Measurements from ENCODE around the gene CACNA2D4. TPM values are rescaled to one million over a fixed set of nuclear protein-coding genes. Genes with fewer than 3 reads are reported as not detected.

Gene CACNA2D4
- total RNA-seq, 1 experiment from 2014 or later, result 1.7 TPM

- DNase-seq (ENCODE audit: low read depth, low spot score) (no peak), ATAC-seq (no peak)
- Histone ChIP-seq H4K20me1 (ENCODE audit: insufficient read depth) (no peaks in the 10 kb centered on the region), H3K9ac (ENCODE audit: low read length) (no peak overlapping the region), H3K4me2 (ENCODE audit: low read length) (no peak overlapping the region), H3K4me1 (ENCODE audit: control insufficient read depth in 1 of 2, insufficient read depth in 2 of 2, low read length in 2 of 2) (no peaks in the 10 kb centered on the region), H3K27ac (ENCODE audit: low read depth, low read length) (no peak overlapping the region), H3K27me3 (ENCODE audit: insufficient read depth, low read length) (no peaks in the 10 kb centered on the region), H2AFZ (ENCODE audit: low read depth, low read length, poor library complexity, severe bottlenecking) (no peak overlapping the region), H3K4me3 (replicated peaks in 1 of 2; ENCODE audit: low read depth in 1 of 2, low read length in 2 of 2) (no peak overlapping the region), H3K9me3 (ENCODE audit: control insufficient read depth in 1 of 2, insufficient read depth in 1 of 2, low read depth in 1 of 2, low read length in 2 of 2) (no peaks in the 10 kb centered on the region), H3K79me2 (ENCODE audit: insufficient read depth, low read length) (no peaks in the 10 kb centered on the region), H3K36me3 (ENCODE audit: control insufficient read depth in 1 of 2, insufficient read depth in 2 of 2, low read length in 2 of 2) (no peaks in the 10 kb centered on the region), H3K9me2 (ENCODE audit: insufficient read depth) (no peaks in the 10 kb centered on the region)
- no TSS peak for BruUV-seq (replicated peaks)
- ChIA-PET POLR2A (no interaction called here), CTCF (no interaction called here), RAD21 (ENCODE audit: low non-redundant PET in 1 of 2, low total read pairs in 2 of 2, uncharacterized antibody in 2 of 2, unreplicated experiment in 2 of 2) (no interaction called here)
- no peak for TF ChIP-seq EZH2phosphoT487 (IDR thresholded peaks at IDR 0.05; ENCODE audit: borderline replicate concordance)
- no peak for TF ChIP-seq TCF7L2 (IDR thresholded peaks at IDR 0.05; ENCODE audit: borderline replicate concordance, extremely low read depth, insufficient read depth, insufficient read length)
- TF ChIP-seq POLR2AphosphoS5 (IDR thresholded peaks at IDR 0.05; ENCODE audit: low read depth, low read length), result no peak
- no peak for TF ChIP-seq EGR1 (IDR thresholded peaks at IDR 0.05; ENCODE audit: low read depth)
- no peak for TF ChIP-seq POLR2A (IDR thresholded peaks at IDR 0.05; ENCODE audit: borderline replicate concordance, extremely low read depth, insufficient read depth, insufficient read length)
- no peak for TF ChIP-seq SP1 (IDR thresholded peaks at IDR 0.05; ENCODE audit: low read depth)
- TF ChIP-seq JUND (IDR thresholded peaks at IDR 0.05), result no peak
- no peak for TF ChIP-seq SRF (IDR thresholded peaks at IDR 0.05; ENCODE audit: low read depth)
- no peak for TF ChIP-seq RAD21 (IDR thresholded peaks at IDR 0.05; ENCODE audit: low read depth)
- TF ChIP-seq CBX3 (IDR thresholded peaks at IDR 0.05; ENCODE audit: low read depth), result no peak
- intact Hi-C loops (cut with micrococcal nuclease), result no loop called here
Measured at GRCh38 chr12:1919763-1920162, 1.3 kb upstream of the CACNA2D4 start.

- Histone ChIP-seq H3K36me3 (ENCODE audit: control insufficient read depth in 1 of 2, insufficient read depth in 2 of 2, low read length in 2 of 2) (no peaks in the 10 kb centered on the region), H3K4me3 (replicated peaks in 1 of 2; ENCODE audit: low read depth in 1 of 2, low read length in 2 of 2) (no peak overlapping the region), H3K9me2 (ENCODE audit: insufficient read depth) (no peaks in the 10 kb centered on the region), H3K4me2 (ENCODE audit: low read length) (no peak overlapping the region), H3K4me1 (ENCODE audit: control insufficient read depth in 1 of 2, insufficient read depth in 2 of 2, low read length in 2 of 2) (no peaks in the 10 kb centered on the region), H3K9ac (ENCODE audit: low read length) (no peak overlapping the region), H4K20me1 (ENCODE audit: insufficient read depth) (no peaks in the 10 kb centered on the region), H2AFZ (ENCODE audit: low read depth, low read length, poor library complexity, severe bottlenecking) (no peak overlapping the region), H3K79me2 (ENCODE audit: insufficient read depth, low read length) (no peaks in the 10 kb centered on the region), H3K27ac (ENCODE audit: low read depth, low read length) (no peak overlapping the region), H3K9me3 (ENCODE audit: control insufficient read depth in 1 of 2, insufficient read depth in 1 of 2, low read depth in 1 of 2, low read length in 2 of 2) (no peaks in the 10 kb centered on the region), H3K27me3 (ENCODE audit: insufficient read depth, low read length) (no peaks in the 10 kb centered on the region)
- ATAC-seq (no peak), DNase-seq (ENCODE audit: low read depth, low spot score) (no peak)
- no TSS peak for BruUV-seq (replicated peaks)
- TF ChIP-seq, protein P1, sequence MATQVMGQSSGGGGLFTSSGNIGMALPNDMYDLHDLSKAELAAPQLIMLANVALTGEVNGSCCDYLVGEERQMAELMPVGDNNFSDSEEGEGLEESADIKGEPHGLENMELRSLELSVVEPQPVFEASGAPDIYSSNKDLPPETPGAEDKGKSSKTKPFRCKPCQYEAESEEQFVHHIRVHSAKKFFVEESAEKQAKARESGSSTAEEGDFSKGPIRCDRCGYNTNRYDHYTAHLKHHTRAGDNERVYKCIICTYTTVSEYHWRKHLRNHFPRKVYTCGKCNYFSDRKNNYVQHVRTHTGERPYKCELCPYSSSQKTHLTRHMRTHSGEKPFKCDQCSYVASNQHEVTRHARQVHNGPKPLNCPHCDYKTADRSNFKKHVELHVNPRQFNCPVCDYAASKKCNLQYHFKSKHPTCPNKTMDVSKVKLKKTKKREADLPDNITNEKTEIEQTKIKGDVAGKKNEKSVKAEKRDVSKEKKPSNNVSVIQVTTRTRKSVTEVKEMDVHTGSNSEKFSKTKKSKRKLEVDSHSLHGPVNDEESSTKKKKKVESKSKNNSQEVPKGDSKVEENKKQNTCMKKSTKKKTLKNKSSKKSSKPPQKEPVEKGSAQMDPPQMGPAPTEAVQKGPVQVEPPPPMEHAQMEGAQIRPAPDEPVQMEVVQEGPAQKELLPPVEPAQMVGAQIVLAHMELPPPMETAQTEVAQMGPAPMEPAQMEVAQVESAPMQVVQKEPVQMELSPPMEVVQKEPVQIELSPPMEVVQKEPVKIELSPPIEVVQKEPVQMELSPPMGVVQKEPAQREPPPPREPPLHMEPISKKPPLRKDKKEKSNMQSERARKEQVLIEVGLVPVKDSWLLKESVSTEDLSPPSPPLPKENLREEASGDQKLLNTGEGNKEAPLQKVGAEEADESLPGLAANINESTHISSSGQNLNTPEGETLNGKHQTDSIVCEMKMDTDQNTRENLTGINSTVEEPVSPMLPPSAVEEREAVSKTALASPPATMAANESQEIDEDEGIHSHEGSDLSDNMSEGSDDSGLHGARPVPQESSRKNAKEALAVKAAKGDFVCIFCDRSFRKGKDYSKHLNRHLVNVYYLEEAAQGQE (IDR thresholded peaks at IDR 0.05; ENCODE audit: low read depth), result no peak
- TF ChIP-seq SP1 (IDR thresholded peaks at IDR 0.05; ENCODE audit: low read depth), result no peak
- TF ChIP-seq ZNF274 (IDR thresholded peaks at IDR 0.05; ENCODE audit: low read depth, low read length), result no peak
- TF ChIP-seq YY1 (IDR thresholded peaks at IDR 0.05; ENCODE audit: extremely low read depth, insufficient replicate concordance, low read depth, low read length), result no peak
- TF ChIP-seq JUND (IDR thresholded peaks at IDR 0.05), result no peak
- TF ChIP-seq POLR2A (IDR thresholded peaks at IDR 0.05; ENCODE audit: borderline replicate concordance, extremely low read depth, insufficient read depth, insufficient read length), result no peak
- TF ChIP-seq SRF (IDR thresholded peaks at IDR 0.05; ENCODE audit: low read depth), result no peak
- TF ChIP-seq, protein P2, sequence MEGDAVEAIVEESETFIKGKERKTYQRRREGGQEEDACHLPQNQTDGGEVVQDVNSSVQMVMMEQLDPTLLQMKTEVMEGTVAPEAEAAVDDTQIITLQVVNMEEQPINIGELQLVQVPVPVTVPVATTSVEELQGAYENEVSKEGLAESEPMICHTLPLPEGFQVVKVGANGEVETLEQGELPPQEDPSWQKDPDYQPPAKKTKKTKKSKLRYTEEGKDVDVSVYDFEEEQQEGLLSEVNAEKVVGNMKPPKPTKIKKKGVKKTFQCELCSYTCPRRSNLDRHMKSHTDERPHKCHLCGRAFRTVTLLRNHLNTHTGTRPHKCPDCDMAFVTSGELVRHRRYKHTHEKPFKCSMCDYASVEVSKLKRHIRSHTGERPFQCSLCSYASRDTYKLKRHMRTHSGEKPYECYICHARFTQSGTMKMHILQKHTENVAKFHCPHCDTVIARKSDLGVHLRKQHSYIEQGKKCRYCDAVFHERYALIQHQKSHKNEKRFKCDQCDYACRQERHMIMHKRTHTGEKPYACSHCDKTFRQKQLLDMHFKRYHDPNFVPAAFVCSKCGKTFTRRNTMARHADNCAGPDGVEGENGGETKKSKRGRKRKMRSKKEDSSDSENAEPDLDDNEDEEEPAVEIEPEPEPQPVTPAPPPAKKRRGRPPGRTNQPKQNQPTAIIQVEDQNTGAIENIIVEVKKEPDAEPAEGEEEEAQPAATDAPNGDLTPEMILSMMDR (IDR thresholded peaks at IDR 0.05 in 2 of 3, conservative IDR thresholded peaks at IDR 0.05 in 1 of 3; ENCODE audit: borderline replicate concordance in 1 of 3, insufficient read depth in 1 of 3, low read depth in 2 of 3, low read length in 2 of 3), result no peak
- TF ChIP-seq EGR1 (IDR thresholded peaks at IDR 0.05; ENCODE audit: low read depth), result no peak
- TF ChIP-seq CBX3 (IDR thresholded peaks at IDR 0.05; ENCODE audit: low read depth), result no peak
- TF ChIP-seq EZH2phosphoT487 (IDR thresholded peaks at IDR 0.05; ENCODE audit: borderline replicate concordance), result no peak
- ChIA-PET CTCF (no interaction called here), RAD21 (ENCODE audit: low non-redundant PET in 1 of 2, low total read pairs in 2 of 2, uncharacterized antibody in 2 of 2, unreplicated experiment in 2 of 2) (no interaction called here), POLR2A (no interaction called here)
- intact Hi-C loops (cut with micrococcal nuclease), result no loop called here
Measured at GRCh38 chr12:1919284-1919683, 832 bp upstream of the CACNA2D4 start.
